Stimulated activated CD8-positive, alpha-beta memory T cell treated with anti-CD3 and anti-CD28 coated beads, Interleukin-7, amount 100 ng/mL, for 48 hours (primary cell): ENCODE results near the gene MELTF.

Source experiments
- DNase-seq, 2 donors: peaks; one replicate each; pipeline ENCODE4 v3.0.0-alpha.2; 2020; ENCODE audit warnings: low read depth in 1 of 2; ENCODE audit errors: extremely low read depth in 1 of 2

The MELTF gene

GRCh38 chr3:196995027-196995426, 34.6 kb downstream of the MELTF start:
- no peak for DNase-seq

DNA sequence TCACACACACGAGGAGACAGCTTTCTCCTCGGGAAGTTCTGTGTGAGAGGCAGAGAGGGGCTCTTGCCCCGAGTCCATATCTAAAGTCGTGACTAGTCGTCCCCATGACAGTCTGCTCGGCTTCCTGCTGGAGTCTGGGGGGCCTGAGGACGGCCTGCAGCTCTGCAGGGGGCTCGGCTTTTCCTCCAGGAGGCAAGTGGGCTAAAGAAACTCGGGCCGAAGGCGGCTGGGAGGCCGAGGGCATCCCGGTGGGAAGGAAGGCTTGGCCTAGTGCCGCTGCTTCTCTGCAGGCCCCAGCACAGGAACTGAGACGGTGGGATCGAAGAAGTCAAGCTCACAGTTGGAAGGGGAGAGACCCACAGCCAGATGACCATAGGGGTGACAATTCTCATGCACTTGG, 35.6 kb downstream of the MELTF start:
- DNase-seq = no peak

DNA sequence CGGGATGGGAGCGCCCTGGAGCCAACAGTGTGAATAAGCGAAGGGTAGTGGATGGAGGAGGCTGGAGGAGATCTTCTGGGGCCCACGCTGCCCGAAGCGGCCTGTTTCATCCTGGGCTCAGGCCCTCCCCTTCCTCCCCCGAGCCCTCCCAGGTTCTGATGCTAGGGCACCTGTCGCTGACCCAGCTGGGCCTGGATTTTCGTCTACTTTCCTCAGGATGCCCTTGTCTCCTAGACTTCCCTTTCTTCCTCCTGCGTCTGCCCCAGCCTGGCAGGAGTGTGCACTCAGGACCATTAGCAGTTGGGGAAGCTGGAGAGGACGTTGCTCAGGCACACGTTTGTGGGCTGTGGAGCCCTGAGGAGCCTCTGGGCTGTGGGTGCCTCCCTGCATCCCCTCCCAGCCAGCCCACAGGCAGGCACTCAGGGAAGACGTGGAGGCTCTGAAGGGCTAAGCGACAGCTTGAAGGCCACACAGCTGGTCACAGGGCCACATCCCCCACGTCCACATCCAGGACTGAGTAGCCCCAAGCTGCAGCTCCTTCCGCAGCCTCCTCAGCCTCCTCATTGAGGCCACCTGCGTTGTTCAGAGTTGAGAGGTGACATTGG, 37.1 kb downstream of the MELTF start:
- DNase-seq = no peak

- no peak for DNase-seq
These were observed 37.8 kb downstream of the MELTF start for GRCh38 chr3:196991581-196992460.

GRCh38 chr3:196990601-196991007, 39.0 kb downstream of the MELTF start:
- no peak for DNase-seq

DNA sequence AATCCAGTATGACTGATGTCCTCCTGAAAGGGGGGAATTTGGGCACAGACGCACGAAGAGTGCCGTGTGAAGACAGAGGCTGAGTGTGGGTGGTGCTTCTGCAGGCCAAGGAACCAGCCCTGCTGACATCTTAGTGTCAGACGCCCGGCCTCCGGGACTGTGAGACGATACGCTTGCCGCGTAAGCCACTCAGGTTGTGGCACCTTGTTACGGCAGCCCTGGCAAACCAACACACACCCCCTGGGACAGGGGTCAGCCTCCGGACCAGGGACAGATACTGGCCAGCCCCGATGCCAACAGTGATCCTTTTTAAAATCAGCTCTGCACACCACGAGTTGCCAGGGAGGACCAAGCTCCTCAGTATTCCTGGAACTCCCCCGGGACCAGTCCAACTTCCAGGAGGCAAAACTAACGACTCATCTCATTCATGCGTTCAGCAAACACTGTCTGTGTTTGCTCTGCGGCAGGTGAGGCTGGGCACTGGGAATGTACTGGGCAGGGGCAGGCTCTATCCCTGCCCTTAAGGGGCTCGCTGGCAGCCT, 39.8 kb downstream of the MELTF start:
- no peak for DNase-seq

- no peak for DNase-seq
These were observed 41.2 kb downstream of the MELTF start for GRCh38 chr3:196988241-196989029.

GRCh38 chr3:196987022-196987421, 42.6 kb downstream of the MELTF start:
- DNase-seq = no peak

GRCh38 chr3:196985954-196986885, 43.4 kb downstream of the MELTF start:
- DNase-seq = no peak

DNA sequence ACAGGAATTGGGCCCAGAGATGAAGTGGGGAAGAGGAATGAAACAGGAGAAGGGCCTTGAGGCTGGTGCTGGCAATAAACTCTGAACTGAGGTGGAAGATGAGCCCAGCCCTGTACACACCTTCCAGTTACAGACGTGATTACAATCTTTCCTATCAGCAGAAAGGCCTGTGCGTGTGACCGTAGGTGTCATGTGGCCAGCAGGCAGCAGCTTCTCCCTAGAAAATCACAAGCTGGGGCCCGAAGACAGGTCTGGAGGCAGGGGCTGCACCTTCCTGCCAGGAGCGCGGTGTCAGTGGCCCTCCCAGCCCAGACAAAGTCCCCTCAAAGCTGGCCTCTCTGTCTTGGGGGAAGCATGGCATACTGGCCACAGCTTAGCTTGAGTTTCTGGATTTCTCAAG, 44.3 kb downstream of the MELTF start:
- DNase-seq = no peak

DNA sequence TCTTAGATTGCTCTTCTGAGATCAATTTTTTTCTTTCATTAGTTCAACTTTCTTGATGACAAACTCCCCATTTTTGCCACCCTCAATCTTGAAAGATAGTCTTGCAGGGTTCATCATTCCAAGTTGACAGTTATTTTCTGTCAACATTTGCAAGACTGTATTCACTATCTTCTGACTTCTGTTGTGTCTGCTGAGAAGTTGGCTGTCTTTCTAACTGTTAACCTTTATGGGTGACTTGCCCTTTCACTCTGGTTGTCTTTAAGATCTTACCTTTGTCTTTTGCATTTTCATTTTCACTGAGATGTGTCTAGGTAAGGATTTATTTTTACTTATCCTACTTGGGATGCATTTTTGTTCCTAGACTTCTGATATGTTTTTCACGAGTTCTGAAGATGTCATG, 46.4 kb downstream of the MELTF start:
- DNase-seq = no peak

GRCh38 chr3:196981657-196982056, 48.0 kb downstream of the MELTF start:
- no peak for DNase-seq

- no peak for DNase-seq
These were observed 50.1 kb downstream of the MELTF start for GRCh38 chr3:196979545-196979944.

- no peak for DNase-seq
These were observed 52.7 kb downstream of the MELTF start for GRCh38 chr3:196976941-196977340.

GRCh38 chr3:196975349-196975748, 54.3 kb downstream of the MELTF start:
- DNase-seq = no peak

- no peak for DNase-seq
These were observed 55.0 kb downstream of the MELTF start for GRCh38 chr3:196974661-196975060.

DNA sequence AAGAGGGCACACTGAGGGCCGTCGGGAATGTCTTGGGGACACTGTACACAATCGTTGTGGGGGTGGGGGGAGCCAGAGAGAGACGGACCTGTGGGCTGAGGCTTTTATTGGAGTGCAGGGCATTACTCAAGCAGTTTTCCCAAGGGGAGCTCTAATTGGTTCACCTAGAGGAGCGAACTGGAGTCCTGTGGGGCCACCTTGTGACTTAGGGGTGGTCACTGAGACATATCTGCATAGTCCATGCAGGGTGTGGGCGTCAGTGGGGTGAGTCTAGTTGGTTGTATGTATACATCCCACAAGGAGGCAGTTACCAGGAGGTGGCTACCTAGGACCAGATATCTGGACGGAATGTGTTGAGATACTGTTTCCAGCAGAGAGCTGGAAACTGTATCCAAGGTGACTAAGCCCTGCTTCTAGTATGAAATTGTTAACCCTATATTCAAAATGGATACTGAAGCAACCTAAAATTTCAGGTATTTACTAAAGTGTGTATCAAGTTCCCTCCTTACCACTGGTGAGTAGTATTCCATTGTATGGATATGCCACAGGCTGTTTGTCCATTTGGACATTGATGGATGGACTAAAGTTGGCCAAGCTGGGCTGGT, 58.4 kb downstream of the MELTF start:
- no peak for DNase-seq

- DNase-seq = no peak
These were observed 59.0 kb downstream of the MELTF start for GRCh38 chr3:196970547-196971093.
